NK-92 (cell line): ENCODE data around the gene HNRNPH1.

Experiments
- DNase-seq: peaks from one replicate; lab custom pipeline; 2025; ENCODE audit not compliant: unreplicated experiment; lab: John Stamatoyannopoulos, UW

The HNRNPH1 gene

DNA sequence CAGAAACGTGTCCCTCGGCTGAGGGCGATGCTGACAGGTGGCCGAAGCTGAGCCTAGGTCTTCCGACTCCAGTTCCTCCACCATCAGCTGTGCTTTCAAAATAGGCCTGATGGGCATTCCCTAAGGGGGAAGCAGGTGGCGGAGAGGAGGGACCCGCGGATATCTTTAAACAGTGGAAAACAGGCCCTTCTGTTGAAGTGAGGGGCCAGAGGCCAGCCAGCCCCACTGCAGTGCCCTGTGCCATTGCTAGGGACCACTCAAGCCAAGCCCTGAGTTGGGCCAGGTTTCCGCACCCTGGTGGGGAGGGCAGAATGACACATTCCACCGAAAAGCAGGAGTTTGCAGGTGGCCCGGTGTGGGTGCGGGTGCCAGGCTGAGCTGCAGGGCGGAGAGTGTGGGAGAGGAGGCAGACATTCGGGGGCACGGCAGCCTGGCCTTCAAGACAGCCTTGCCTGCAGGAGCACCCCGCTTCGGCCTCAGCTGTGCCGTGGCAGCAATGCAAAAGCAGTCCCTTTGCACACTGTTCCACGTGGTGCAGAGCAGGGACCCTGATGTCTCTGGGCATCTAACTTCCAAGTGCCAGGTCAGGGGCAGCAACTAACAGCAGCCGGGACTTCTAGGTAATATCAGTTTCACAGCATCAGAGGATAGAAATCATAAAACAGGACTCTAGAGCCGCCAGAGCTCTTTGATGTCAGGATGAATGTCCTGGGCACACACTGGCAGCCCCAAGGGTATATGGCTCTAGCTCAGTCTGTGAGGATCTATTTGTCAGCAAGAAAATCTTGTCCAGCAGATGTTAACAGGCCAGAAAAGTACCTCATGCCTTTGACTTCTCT is 17.2 kb downstream of the HNRNPH1 start:
- DNase-seq = no peak

GRCh38 chr5:179605026-179605833 is 18.2 kb downstream of the HNRNPH1 start:
- no peak for DNase-seq

- no peak for DNase-seq
Observed at GRCh38 chr5:179603308-179603707, 20.2 kb downstream of the HNRNPH1 start.

- DNase-seq = no peak
Observed at GRCh38 chr5:179601871-179602625, 21.4 kb downstream of the HNRNPH1 start.

DNA sequence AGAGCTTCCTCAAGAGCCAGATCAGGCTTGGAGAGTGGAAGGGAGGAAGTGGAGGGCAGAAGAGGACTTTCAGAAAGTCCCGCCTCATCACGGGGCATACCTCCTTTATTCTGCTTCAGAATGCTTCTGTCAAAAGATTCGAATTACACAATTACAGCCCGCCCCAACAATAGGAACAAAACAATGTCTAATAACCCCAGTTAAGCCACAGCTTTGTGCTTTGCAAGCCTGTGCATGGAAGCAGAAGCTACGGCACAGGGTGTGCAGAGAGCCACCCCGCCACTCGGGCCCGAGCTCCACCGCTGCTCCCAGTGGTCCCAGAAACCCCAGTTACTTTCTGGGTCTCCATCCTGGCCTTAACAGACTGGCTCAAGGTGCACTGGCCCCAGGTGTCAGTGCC is 23.5 kb downstream of the HNRNPH1 start:
- DNase-seq = no peak

DNA sequence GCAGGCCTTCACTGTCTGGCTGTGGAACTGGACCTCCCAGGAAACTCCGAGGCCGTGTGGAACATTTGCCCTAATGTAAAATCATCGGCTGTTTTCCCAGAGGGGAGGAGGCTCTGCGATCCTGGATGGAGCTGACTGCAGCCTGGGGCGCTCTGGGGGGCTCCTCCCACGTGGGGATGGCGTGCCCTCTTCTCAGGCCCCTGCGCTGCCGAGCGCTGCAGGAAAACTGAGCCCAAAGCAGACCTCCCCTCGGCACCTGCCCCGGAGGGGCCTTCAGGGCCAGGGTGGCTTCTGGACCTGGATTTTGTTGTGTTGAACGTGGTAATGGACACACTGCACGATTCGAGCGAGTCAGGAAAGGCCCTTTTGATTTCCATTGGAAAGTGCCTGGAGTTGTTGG is 23.9 kb downstream of the HNRNPH1 start:
- DNase-seq = no peak

DNA sequence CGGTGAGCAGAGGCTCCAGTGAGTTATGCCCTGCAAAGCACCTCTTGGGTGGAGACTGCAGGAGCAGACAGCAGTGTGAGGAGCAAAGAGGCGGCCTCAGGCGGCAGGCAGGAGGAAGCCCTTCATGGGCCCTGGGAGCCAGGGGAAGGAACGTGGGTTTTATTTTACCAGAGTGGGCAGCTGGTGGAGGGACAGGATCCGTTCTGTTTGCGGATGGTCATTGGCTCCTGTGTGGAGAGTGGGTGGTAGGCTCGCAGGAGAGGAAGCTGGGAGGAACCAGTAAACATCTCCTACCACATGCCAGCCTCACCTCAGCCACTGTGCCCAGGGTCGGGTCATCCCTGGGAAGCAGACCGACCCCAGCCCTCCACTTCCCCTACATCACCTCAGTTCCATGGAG is 24.4 kb downstream of the HNRNPH1 start:
- DNase-seq = no peak

DNA sequence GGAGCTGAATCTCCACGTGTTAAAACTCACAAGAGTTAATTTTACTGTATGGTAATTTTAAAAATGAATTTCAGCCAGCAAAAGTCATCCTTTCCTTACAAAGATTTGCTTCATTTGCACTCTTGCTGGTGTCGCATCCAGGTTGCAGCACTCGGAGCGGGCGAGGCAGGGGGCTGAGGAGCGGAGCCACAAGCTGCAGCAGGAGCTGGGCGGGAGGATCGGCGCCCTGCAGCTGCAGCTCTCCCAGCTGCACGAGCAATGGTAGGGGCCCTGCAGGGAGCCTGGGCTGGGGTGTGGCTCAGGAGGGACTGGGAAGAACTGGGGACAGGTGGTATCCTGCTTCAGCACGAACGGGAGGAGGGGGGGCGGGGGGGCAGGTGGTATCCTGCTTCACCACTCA is 27.1 kb downstream of the HNRNPH1 start:
- no peak for DNase-seq

DNA sequence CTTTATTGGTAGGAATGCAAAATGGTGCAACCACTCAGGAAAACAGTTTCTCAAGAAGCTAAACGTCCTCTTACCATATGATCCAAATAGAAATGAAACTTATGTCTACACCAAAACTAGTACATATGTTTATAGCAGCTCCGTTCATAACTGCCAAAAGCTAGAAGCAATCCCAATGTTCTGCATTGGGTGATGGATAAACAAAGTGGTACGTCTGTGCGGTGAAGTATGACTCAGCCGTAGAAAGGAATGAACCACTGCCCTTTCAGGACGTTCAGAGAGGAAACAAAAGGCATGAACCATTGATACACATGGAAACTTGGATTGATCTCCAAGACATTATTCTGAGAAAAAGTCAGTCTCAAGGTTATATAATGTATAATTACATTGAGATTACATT is 27.6 kb downstream of the HNRNPH1 start:
- DNase-seq = no peak

DNA sequence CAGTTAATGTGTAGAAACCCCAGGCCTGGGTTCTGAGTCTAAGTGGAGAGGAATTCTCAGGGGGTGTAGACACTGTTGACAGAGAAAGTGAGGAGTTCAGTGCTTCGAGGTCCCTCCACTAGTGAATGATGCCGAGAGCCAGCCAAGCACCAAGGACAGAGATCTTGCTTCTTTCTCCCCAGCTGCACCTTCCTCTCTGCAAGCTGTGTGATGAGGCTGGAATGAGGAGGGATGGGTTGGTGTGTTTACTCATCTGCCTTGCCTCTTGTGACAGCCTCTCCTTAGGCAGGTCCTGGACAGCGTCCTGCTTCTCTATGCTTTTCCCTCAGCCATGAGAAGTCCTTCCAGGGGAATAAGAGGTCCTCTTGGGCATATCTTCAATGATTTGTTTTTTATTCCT is 35.3 kb downstream of the HNRNPH1 start:
- DNase-seq = no peak

DNA sequence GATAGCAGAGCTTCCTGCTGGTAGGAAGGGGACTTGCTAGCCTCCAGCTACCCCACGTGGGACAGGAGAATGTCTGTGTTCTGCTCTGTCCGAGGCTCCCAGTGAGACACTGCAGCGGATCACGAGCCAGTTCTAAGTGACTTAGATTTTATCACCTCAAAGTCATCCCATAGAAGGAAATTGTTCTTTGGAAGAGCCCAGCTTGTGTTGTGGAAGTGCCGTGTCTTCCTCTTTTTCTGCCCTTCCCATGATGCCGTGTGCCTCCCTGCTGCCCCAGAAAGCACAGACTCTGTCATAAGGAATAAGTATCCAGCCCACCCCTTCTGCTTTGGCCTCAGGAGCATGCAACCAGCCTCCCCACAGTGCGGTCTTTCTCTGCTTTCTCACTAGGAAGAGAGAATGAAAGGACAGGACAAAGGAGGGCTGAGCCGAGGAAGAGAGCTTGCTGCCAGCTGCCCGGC is 37.5 kb downstream of the HNRNPH1 start:
- DNase-seq = no peak

GRCh38 chr5:179577286-179577960 is 46.0 kb downstream of the HNRNPH1 start:
- no peak for DNase-seq

GRCh38 chr5:179572386-179572785 is 51.1 kb downstream of the HNRNPH1 start:
- no peak for DNase-seq

GRCh38 chr5:179568721-179569120 is 54.8 kb downstream of the HNRNPH1 start:
- no peak for DNase-seq

- DNase-seq = no peak
Observed at GRCh38 chr5:179564526-179564925, 58.9 kb downstream of the HNRNPH1 start.
